Measurements from ENCODE around the gene RNF125.
"Not testable (repeated sequence)": the region's sequence is repeated elsewhere in the genome, so short reads cannot be mapped to it uniquely, and the experiment has no call there.

Gene RNF125

GRCh38 chr18:32083781-32084180 lies 65.2 kb downstream of the RNF125 start:
- H3K27ac ChIP-seq (ENCODE audit: extremely low read depth, low read depth, low read length), result no peak overlapping the region
- H3K9me3 ChIP-seq (ENCODE audit: control insufficient read depth, insufficient read depth, low read depth, low read length), result no peaks in the 10 kb centered on the region
- ChIA-PET POLR2A (no interaction called here), CTCF (interaction anchor here (2.8 kb wide), 1 partner anchor 12 kb away, joined by 12 read pairs; no protein-coding TSS in a partner anchor)
- H3K36me3 ChIP-seq (ENCODE audit: control insufficient read depth in 2 of 2, insufficient read depth in 1 of 2, low read length in 2 of 2), result no peaks in the 10 kb centered on the region
- no peak overlapping the region for H3K4me3 ChIP-seq (ENCODE audit: low read depth, low read length)
- TF ChIP-seq, protein P1, sequence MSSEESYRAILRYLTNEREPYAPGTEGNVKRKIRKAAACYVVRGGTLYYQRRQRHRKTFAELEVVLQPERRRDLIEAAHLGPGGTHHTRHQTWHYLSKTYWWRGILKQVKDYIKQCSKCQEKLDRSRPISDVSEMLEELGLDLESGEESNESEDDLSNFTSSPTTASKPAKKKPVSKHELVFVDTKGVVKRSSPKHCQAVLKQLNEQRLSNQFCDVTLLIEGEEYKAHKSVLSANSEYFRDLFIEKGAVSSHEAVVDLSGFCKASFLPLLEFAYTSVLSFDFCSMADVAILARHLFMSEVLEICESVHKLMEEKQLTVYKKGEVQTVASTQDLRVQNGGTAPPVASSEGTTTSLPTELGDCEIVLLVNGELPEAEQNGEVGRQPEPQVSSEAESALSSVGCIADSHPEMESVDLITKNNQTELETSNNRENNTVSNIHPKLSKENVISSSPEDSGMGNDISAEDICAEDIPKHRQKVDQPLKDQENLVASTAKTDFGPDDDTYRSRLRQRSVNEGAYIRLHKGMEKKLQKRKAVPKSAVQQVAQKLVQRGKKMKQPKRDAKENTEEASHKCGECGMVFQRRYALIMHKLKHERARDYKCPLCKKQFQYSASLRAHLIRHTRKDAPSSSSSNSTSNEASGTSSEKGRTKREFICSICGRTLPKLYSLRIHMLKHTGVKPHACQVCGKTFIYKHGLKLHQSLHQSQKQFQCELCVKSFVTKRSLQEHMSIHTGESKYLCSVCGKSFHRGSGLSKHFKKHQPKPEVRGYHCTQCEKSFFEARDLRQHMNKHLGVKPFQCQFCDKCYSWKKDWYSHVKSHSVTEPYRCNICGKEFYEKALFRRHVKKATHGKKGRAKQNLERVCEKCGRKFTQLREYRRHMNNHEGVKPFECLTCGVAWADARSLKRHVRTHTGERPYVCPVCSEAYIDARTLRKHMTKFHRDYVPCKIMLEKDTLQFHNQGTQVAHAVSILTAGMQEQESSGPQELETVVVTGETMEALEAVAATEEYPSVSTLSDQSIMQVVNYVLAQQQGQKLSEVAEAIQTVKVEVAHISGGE (tag by site-specific recombination; conservative IDR thresholded peaks at IDR 0.05; ENCODE audit: low read depth), result no peak
- TF ChIP-seq PRDM1 (tag by site-specific recombination; IDR thresholded peaks at IDR 0.05) (peak; percentile 91), ZNF518A (tag by site-specific recombination; conservative IDR thresholded peaks at IDR 0.05; ENCODE audit: low read depth) (no peak)
- H3K4me1 ChIP-seq (ENCODE audit: control insufficient read depth, insufficient read depth, low read length), result no peaks in the 10 kb centered on the region

DNA sequence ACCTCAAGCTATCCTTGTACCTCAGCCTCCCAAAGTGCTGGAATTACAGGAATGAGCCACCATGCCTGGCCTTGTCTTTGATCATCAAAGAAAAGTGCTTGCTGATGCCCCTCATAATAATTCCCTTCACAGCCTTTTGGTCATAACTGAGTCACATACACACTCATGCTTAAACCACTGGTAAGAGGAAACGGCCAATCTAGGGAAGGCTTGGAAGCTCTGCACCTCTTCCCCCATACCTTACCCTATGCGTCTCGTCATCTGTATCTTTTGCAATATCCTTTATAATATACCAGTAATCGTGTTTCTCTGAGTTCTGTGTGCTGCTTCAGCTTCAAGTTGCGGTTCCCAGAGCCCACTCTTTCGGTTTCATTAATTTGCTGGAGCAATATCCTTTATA lies 68.3 kb downstream of the RNF125 start:
- ChIA-PET POLR2A (no interaction called here), CTCF (interaction anchor here (0.8 kb wide), 1 partner anchor 37 kb away, joined by 3 read pairs; no protein-coding TSS in a partner anchor)
- H3K4me1 ChIP-seq (ENCODE audit: control insufficient read depth, insufficient read depth, low read length), result no peaks in the 10 kb centered on the region; the same call in 1 of the 2 replicates
- H3K9me3 ChIP-seq (ENCODE audit: control insufficient read depth, insufficient read depth, low read depth, low read length), result no peaks in the 10 kb centered on the region
- no peak overlapping the region for H3K27ac ChIP-seq (ENCODE audit: extremely low read depth, low read depth, low read length)
- no peak overlapping the region for H3K4me3 ChIP-seq (ENCODE audit: low read depth, low read length)
- no peaks in the 10 kb centered on the region for H3K36me3 ChIP-seq (ENCODE audit: control insufficient read depth in 2 of 2, insufficient read depth in 1 of 2, low read length in 2 of 2)
- TF ChIP-seq, protein P2, sequence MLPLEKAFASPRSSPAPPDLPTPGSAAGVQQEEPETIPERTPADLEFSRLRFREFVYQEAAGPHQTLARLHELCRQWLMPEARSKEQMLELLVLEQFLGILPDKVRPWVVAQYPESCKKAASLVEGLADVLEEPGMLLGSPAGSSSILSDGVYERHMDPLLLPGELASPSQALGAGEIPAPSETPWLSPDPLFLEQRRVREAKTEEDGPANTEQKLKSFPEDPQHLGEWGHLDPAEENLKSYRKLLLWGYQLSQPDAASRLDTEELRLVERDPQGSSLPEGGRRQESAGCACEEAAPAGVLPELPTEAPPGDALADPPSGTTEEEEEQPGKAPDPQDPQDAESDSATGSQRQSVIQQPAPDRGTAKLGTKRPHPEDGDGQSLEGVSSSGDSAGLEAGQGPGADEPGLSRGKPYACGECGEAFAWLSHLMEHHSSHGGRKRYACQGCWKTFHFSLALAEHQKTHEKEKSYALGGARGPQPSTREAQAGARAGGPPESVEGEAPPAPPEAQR (tag by site-specific recombination; IDR thresholded peaks at IDR 0.05), result no peak
- TF ChIP-seq ZNF423 (tag by site-specific recombination; IDR thresholded peaks at IDR 0.05), result no peak

GRCh38 chr18:32090831-32091230 lies 72.2 kb downstream of the RNF125 start:
- ChIA-PET CTCF (interaction anchor here (1.2 kb wide), 1 partner anchor 18 kb away, joined by 3 read pairs; no protein-coding TSS in a partner anchor), POLR2A (interaction anchor here (2.3 kb wide), 1 partner anchor 72 kb away, joined by 20 read pairs; the partner anchor contains the start of gene RNF125)
- H3K9me3 ChIP-seq (ENCODE audit: control insufficient read depth, insufficient read depth, low read depth, low read length); H3K4me3 ChIP-seq (ENCODE audit: low read depth, low read length); H3K4me1 ChIP-seq (ENCODE audit: control insufficient read depth, insufficient read depth, low read length); H3K27ac ChIP-seq (ENCODE audit: extremely low read depth, low read depth, low read length): not testable (repeated sequence)
- peaks cover 0 to 13% of the 10 kb centered on the region in 2 experiments; a peak in 1 of 3 replicates for H3K36me3 ChIP-seq (ENCODE audit: control insufficient read depth in 2 of 2, insufficient read depth in 1 of 2, low read length in 2 of 2)

- Histone ChIP-seq H3K9me3 (ENCODE audit: control insufficient read depth, insufficient read depth, low read depth, low read length) (no peaks in the 10 kb centered on the region), H3K27ac (ENCODE audit: extremely low read depth, low read depth, low read length) (peak overlapping the region; percentile 97), H3K4me1 (ENCODE audit: control insufficient read depth, insufficient read depth, low read length) (peaks cover 4% of the 10 kb centered on the region; the same call in 1 of the 2 replicates), H3K36me3 (ENCODE audit: control insufficient read depth in 2 of 2, insufficient read depth in 1 of 2, low read length in 2 of 2) (peaks cover 0 to 18% of the 10 kb centered on the region in 2 experiments; a peak in 1 of 3 replicates), H3K4me3 (ENCODE audit: low read depth, low read length) (peak overlapping the region; percentile 53)
- TF ChIP-seq ZNF292 (tag by site-specific recombination; IDR thresholded peaks at IDR 0.05; ENCODE audit: borderline replicate concordance, low read depth), result no peak
- TF ChIP-seq ZNF48 (tag by site-specific recombination; IDR thresholded peaks at IDR 0.05), result no peak
- TF ChIP-seq ZNF335 (tag by site-specific recombination; conservative IDR thresholded peaks at IDR 0.05), result peak; percentile 88
- TF ChIP-seq MYNN (tag by site-specific recombination; IDR thresholded peaks at IDR 0.05; ENCODE audit: borderline replicate concordance), result no peak
- no peak for TF ChIP-seq ZNF837 (tag by site-specific recombination; IDR thresholded peaks at IDR 0.05)
- TF ChIP-seq ZNF155 (tag by site-specific recombination; IDR thresholded peaks at IDR 0.05), result no peak
- TF ChIP-seq ZNF785 (tag by site-specific recombination; IDR thresholded peaks at IDR 0.05), result no peak
- no peak for TF ChIP-seq ZNF548 (tag by site-specific recombination; IDR thresholded peaks at IDR 0.05)
- POLR2A ChIA-PET, result interaction anchor here (0.7 to 2.3 kb wide), 5 partner anchors 12 to 460 kb away, joined by 4 to 20 read pairs (median 6); partner anchors contain the start of genes RNF125 and TRAPPC8
- CTCF ChIA-PET, result interaction anchor here (0.6 to 1.2 kb wide), 2 partner anchors 19 to 99 kb away, joined by 3 read pairs; no protein-coding TSS in a partner anchor
Measured at GRCh38 chr18:32091325-32091723, 72.7 kb downstream of the RNF125 start.

Measured in HEK293 (cell line).